ENCODE measurements around the gene SERPINC1. TPM values are rescaled to one million over a fixed set of nuclear protein-coding genes. Genes with fewer than 3 reads are reported as not detected.

SERPINC1 gene
- total RNA-seq, 1 donor from 2014 or later: 0.22 TPM

DNA sequence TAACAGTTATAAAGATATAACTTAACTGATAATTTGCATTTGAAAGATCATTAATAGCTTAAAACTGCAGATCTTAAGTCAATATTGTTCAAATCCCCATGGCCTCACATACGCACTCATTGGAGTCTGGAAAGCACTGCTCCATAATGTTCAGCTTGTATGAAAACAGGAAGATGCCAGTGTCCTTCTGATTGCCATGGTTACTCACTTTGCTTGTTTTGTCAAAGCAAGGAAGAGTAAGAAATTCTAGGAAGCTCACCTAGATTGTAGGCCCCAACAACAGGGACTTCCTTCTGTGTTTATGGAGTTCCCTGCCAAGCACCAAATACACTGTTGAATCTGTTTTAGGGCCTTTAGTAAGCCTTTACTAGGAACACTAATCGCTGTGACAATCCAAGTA lies 60.2 kb downstream of the SERPINC1 start:
- H3K36me3 Mint-ChIP-seq (ENCODE audit: low read depth): peaks cover 8% of the 10 kb centered on the region
- H3K4me3 Mint-ChIP-seq (ENCODE audit: unreplicated experiment): no peak overlapping the region
- no peak for DNase-seq (ENCODE audit: low spot score)
- H3K27ac Mint-ChIP-seq (ENCODE audit: unreplicated experiment): no peak overlapping the region
- TF ChIP-seq, protein P1, sequence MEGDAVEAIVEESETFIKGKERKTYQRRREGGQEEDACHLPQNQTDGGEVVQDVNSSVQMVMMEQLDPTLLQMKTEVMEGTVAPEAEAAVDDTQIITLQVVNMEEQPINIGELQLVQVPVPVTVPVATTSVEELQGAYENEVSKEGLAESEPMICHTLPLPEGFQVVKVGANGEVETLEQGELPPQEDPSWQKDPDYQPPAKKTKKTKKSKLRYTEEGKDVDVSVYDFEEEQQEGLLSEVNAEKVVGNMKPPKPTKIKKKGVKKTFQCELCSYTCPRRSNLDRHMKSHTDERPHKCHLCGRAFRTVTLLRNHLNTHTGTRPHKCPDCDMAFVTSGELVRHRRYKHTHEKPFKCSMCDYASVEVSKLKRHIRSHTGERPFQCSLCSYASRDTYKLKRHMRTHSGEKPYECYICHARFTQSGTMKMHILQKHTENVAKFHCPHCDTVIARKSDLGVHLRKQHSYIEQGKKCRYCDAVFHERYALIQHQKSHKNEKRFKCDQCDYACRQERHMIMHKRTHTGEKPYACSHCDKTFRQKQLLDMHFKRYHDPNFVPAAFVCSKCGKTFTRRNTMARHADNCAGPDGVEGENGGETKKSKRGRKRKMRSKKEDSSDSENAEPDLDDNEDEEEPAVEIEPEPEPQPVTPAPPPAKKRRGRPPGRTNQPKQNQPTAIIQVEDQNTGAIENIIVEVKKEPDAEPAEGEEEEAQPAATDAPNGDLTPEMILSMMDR (IDR thresholded peaks at IDR 0.05): no peak
- H3K27me3 Mint-ChIP-seq (ENCODE audit: low read depth): no peaks in the 10 kb centered on the region
- peaks cover 12% of the 10 kb centered on the region for H3K4me1 Mint-ChIP-seq (ENCODE audit: low read depth)
- H3K9me3 Mint-ChIP-seq (ENCODE audit: low read depth): no peaks in the 10 kb centered on the region

DNA sequence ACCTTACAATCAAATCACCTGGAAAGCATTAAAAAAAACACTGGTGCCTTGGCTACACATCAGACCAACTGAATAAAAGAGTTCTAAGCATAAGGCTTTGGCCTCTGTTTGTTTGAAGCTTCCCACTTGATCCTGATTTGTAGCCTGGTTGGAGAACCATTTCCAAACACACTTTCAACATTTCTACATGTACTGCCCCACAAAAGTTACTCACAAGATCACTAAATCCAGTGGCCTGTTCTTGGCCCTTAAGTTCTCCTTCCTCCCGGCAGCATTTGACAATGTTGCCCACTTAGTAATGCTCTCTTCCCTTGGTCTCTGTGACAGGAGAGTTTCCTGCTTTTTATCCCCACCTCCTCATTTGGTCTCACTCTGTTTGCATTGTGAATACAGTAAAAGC lies 61.1 kb downstream of the SERPINC1 start:
- Mint-ChIP-seq H3K27me3 (ENCODE audit: low read depth) (no peaks in the 10 kb centered on the region), H3K27ac (ENCODE audit: unreplicated experiment) (no peak overlapping the region), H3K4me3 (ENCODE audit: unreplicated experiment) (no peak overlapping the region), H3K36me3 (ENCODE audit: low read depth) (peaks cover 8% of the 10 kb centered on the region), H3K9me3 (ENCODE audit: low read depth) (no peaks in the 10 kb centered on the region), H3K4me1 (ENCODE audit: low read depth) (peaks cover 12% of the 10 kb centered on the region)
- TF ChIP-seq, protein P1 (IDR thresholded peaks at IDR 0.05): no peak
- no peak for DNase-seq (ENCODE audit: low spot score)

Other genes with a start within 250 kb of the SERPINC1 start
- gene ANKRD45, start 247.5 kb downstream of the SERPINC1 start, total RNA-seq: 0.39 TPM in 1 of 3 replicates, not detected in the others
- 28.5 to 34.1 TPM (median 29.2 TPM) in 3 replicates for gene KLHL20, start 202.3 kb downstream of the SERPINC1 start, total RNA-seq
- 9.5 to 12.7 TPM (median 9.5 TPM) in 3 replicates for gene DARS2, start 92.7 kb downstream of the SERPINC1 start, total RNA-seq
- gene CENPL, start 92.4 kb downstream of the SERPINC1 start, total RNA-seq: 8.2 to 10.9 TPM (median 9.6 TPM) in 3 replicates
- 190 to 340 TPM (median 307 TPM) in 3 replicates for gene GAS5, start 49.3 kb downstream of the SERPINC1 start, total RNA-seq
- 11.0 to 13.8 TPM (median 13.7 TPM) in 3 replicates for gene ZBTB37, start 48.9 kb downstream of the SERPINC1 start, total RNA-seq
- gene RC3H1, start 105.0 kb upstream of the SERPINC1 start, total RNA-seq: 24.7 to 26.8 TPM (median 25.7 TPM) in 3 replicates
- gene RABGAP1L, start 242.2 kb upstream of the SERPINC1 start, total RNA-seq: 27.1 to 31.7 TPM (median 28.3 TPM) in 3 replicates